HepG2 (cell line): ENCODE results near the gene QDPR.

ENCODE experiments used
- DR1 ChIP-seq: sonication (generic); formaldehyde crosslinking; IDR thresholded peaks from 2 replicates; pipeline ENCODE4 v1.8.0; 2021; ENCODE audit warnings: mild to moderate bottlenecking, missing genetic modification reagents, inconsistent platforms
- FOXK1 ChIP-seq: sonication (generic); formaldehyde crosslinking; IDR thresholded peaks from 2 replicates; pipeline ENCODE4 v1.4.0; 2020; ENCODE audit warnings: low read depth, missing genetic modification reagents, borderline replicate concordance
- NR1H2 ChIP-seq: sonication (generic); formaldehyde crosslinking; IDR thresholded peaks from 2 replicates; pipeline ENCODE4 v1.8.1; 2022; ENCODE audit warnings: low read depth, missing genetic modification reagents, borderline replicate concordance
- NR2C2 ChIP-seq: sonication (generic); formaldehyde crosslinking; IDR thresholded peaks from 2 replicates; pipeline ENCODE4 v1.4.0; 2020; ENCODE audit warnings: missing genetic modification reagents, mild to moderate bottlenecking, moderate library complexity, borderline replicate concordance
- TCF7 ChIP-seq: sonication (generic); IDR thresholded peaks from 2 replicates; pipeline ENCODE4 v1.6.1; 2016; ENCODE audit warnings: antibody characterized with exemption, low read depth
- ZKSCAN8 ChIP-seq: IDR thresholded peaks from 2 replicates; pipeline ENCODE4 v1.6.1; 2016; ENCODE audit warnings: borderline replicate concordance, missing genetic modification reagents, missing compliant biosample characterization
- ZNF496 ChIP-seq: sonication (generic); formaldehyde crosslinking; IDR thresholded peaks from 2 replicates; pipeline ENCODE4 v1.8.1; 2023; ENCODE audit warnings: mild to moderate bottlenecking, moderate library complexity, missing genetic modification reagents; ENCODE audit not compliant: insufficient replicate concordance
- TF ChIP-seq, protein P1 (sequence below): sonication (generic); formaldehyde crosslinking; IDR thresholded peaks from 2 replicates; pipeline ENCODE4 v1.5.1; 2020; ENCODE audit warnings: missing genetic modification reagents, mild to moderate bottlenecking, borderline replicate concordance
- TF ChIP-seq, protein P2 (sequence below): sonication (generic); formaldehyde crosslinking; IDR thresholded peaks from 2 replicates; pipeline ENCODE4 v1.5.0; 2020; ENCODE audit warnings: mild to moderate bottlenecking, missing genetic modification reagents, moderate library complexity
- TF ChIP-seq, protein P3 (sequence below): sonication (generic); formaldehyde crosslinking; IDR thresholded peaks from 2 replicates; pipeline ENCODE4 v1.4.0; 2020; ENCODE audit warnings: missing genetic modification reagents, borderline replicate concordance

DNA sequence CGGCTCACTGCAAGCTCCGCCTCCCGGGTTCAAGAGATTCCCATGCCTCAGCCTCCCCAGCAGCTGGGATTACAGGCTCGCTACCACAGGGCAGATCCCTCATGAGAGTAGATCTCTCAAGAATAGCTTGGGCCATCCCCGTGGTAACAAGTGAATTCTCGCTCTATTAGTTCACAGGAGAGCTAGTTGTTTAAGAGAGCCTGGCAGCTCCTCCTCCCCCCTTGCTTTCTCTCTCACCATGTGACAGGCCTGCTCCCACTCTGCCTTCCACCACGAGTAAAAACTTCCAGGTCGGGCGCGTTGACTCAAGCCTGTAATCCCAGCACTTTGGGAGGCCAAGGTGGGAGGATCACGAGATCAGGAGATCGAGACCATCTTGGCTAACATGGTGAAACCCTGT lies 34.8 kb upstream of the QDPR start:
- TF ChIP-seq ZNF496 (CRISPR knock-in tag) (no peak), NR2C2 (CRISPR knock-in tag) (no peak), FOXK1 (no peak), NR1H2 (no peak), DR1 (no peak), ZKSCAN8 (CRISPR knock-in tag) (no peak), TCF7 (no peak)
- TF ChIP-seq, protein P1, sequence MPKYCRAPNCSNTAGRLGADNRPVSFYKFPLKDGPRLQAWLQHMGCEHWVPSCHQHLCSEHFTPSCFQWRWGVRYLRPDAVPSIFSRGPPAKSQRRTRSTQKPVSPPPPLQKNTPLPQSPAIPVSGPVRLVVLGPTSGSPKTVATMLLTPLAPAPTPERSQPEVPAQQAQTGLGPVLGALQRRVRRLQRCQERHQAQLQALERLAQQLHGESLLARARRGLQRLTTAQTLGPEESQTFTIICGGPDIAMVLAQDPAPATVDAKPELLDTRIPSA (CRISPR knock-in tag) = no peak
- TF ChIP-seq, protein P2, sequence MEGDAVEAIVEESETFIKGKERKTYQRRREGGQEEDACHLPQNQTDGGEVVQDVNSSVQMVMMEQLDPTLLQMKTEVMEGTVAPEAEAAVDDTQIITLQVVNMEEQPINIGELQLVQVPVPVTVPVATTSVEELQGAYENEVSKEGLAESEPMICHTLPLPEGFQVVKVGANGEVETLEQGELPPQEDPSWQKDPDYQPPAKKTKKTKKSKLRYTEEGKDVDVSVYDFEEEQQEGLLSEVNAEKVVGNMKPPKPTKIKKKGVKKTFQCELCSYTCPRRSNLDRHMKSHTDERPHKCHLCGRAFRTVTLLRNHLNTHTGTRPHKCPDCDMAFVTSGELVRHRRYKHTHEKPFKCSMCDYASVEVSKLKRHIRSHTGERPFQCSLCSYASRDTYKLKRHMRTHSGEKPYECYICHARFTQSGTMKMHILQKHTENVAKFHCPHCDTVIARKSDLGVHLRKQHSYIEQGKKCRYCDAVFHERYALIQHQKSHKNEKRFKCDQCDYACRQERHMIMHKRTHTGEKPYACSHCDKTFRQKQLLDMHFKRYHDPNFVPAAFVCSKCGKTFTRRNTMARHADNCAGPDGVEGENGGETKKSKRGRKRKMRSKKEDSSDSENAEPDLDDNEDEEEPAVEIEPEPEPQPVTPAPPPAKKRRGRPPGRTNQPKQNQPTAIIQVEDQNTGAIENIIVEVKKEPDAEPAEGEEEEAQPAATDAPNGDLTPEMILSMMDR (CRISPR knock-in tag) = no peak
- TF ChIP-seq, protein P3, sequence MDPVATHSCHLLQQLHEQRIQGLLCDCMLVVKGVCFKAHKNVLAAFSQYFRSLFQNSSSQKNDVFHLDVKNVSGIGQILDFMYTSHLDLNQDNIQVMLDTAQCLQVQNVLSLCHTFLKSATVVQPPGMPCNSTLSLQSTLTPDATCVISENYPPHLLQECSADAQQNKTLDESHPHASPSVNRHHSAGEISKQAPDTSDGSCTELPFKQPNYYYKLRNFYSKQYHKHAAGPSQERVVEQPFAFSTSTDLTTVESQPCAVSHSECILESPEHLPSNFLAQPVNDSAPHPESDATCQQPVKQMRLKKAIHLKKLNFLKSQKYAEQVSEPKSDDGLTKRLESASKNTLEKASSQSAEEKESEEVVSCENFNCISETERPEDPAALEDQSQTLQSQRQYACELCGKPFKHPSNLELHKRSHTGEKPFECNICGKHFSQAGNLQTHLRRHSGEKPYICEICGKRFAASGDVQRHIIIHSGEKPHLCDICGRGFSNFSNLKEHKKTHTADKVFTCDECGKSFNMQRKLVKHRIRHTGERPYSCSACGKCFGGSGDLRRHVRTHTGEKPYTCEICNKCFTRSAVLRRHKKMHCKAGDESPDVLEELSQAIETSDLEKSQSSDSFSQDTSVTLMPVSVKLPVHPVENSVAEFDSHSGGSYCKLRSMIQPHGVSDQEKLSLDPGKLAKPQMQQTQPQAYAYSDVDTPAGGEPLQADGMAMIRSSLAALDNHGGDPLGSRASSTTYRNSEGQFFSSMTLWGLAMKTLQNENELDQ (CRISPR knock-in tag) = no peak
